SK-N-SH treated with all-trans-retinoic acid at 6 μM for 48 hours (cell line): ENCODE data around the gene ATR.

Source experiments
- ATAC-seq: fragments of 200-7000 bp; cut with Tn5 transposase; 3 replicates; pipeline ENCODE4 v1.9.1; 2020; ENCODE audit warnings: mild to moderate bottlenecking, moderate library complexity
- BACH2 ChIP-seq: fragments of 250-450 bp; sonication (Bioruptor Pico); IDR thresholded peaks from 2 replicates; pipeline ENCODE4 v1.9.0; 2021; ENCODE audit warnings: mild to moderate bottlenecking, borderline replicate concordance
- CSDC2 ChIP-seq: fragments of 250-450 bp; sonication (Bioruptor Pico); IDR thresholded peaks from 2 replicates; pipeline ENCODE4 v1.5.0; 2020; ENCODE audit warnings: mild to moderate bottlenecking, moderate library complexity
- GLIS3 ChIP-seq: fragments of 250-450 bp; sonication (Bioruptor Pico); IDR thresholded peaks from 2 replicates; pipeline ENCODE4 v1.5.0; 2020; ENCODE audit warnings: mild to moderate bottlenecking, moderate library complexity
- ISL1 ChIP-seq: fragments of 250-450 bp; sonication (Bioruptor Pico); IDR thresholded peaks from 2 replicates; pipeline ENCODE4 v2.1.2; 2022; ENCODE audit warnings: mild to moderate bottlenecking, moderate library complexity
- PPARA ChIP-seq: fragments of 250-450 bp; sonication (Bioruptor Pico); IDR thresholded peaks from 2 replicates; pipeline ENCODE4 v1.5.0; 2020; ENCODE audit warnings: mild to moderate bottlenecking, borderline replicate concordance
- RARB ChIP-seq: fragments of 250-450 bp; sonication (Bioruptor Pico); IDR thresholded peaks from 2 replicates; pipeline ENCODE4 v1.8.0; 2021; ENCODE audit warnings: mild to moderate bottlenecking, moderate library complexity
- SNAI2 ChIP-seq: fragments of 250-450 bp; sonication (Bioruptor Pico); IDR thresholded peaks from 2 replicates; pipeline ENCODE4 v1.5.0; 2020; ENCODE audit warnings: mild to moderate bottlenecking, moderate library complexity
- TCF4 ChIP-seq: fragments of 250-450 bp; sonication (Bioruptor Pico); IDR thresholded peaks from 2 replicates; pipeline ENCODE4 v1.8.0; 2021; ENCODE audit warnings: mild to moderate bottlenecking, moderate library complexity, borderline replicate concordance
- TOX ChIP-seq: fragments of 250-450 bp; sonication (Bioruptor Pico); IDR thresholded peaks from 2 replicates; pipeline ENCODE4 v1.8.0; 2021; ENCODE audit warnings: mild to moderate bottlenecking, moderate library complexity, borderline replicate concordance
- ZC3H10 ChIP-seq: fragments of 250-450 bp; sonication (Bioruptor Pico); IDR thresholded peaks from 2 replicates; pipeline ENCODE4 v1.5.1; 2021; ENCODE audit warnings: mild to moderate bottlenecking, moderate library complexity
- ZFP3 ChIP-seq: fragments of 250-450 bp; sonication (Bioruptor Pico); IDR thresholded peaks from 2 replicates; pipeline ENCODE4 v1.5.0; 2020; ENCODE audit warnings: mild to moderate bottlenecking, moderate library complexity
- ZFP30 ChIP-seq: fragments of 450-650 bp; formaldehyde crosslinking; IDR thresholded peaks from 2 replicates; pipeline ENCODE4 v1.5.0; 2022; ENCODE audit warnings: mild to moderate bottlenecking, moderate library complexity
- ZNF565 ChIP-seq: fragments of 450-650 bp; formaldehyde crosslinking; conservative IDR thresholded peaks from 2 replicates; pipeline ENCODE4 v1.5.0; 2020; ENCODE audit warnings: low read depth, mild to moderate bottlenecking, moderate library complexity
- ZNF70 ChIP-seq: fragments of 450-650 bp; formaldehyde crosslinking; IDR thresholded peaks from 2 replicates; pipeline ENCODE4 v1.5.0; 2020; ENCODE audit warnings: mild to moderate bottlenecking, moderate library complexity
- ZNF8 ChIP-seq: fragments of 450-650 bp; formaldehyde crosslinking; IDR thresholded peaks from 2 replicates; pipeline ENCODE4 v1.5.0; 2020; ENCODE audit warnings: mild to moderate bottlenecking, moderate library complexity
- TF ChIP-seq, protein P1 (sequence below): fragments of 250-450 bp; sonication (Bioruptor Pico); IDR thresholded peaks from 2 replicates; pipeline ENCODE4 v1.5.1; 2020; ENCODE audit warnings: low read depth, mild to moderate bottlenecking, moderate library complexity
- TF ChIP-seq, protein P2 (sequence below): fragments of 250-450 bp; sonication (Bioruptor Pico); IDR thresholded peaks from 2 replicates; pipeline ENCODE4 v1.8.0; 2020; ENCODE audit warnings: mild to moderate bottlenecking, moderate library complexity, borderline replicate concordance
- TF ChIP-seq, protein P3 (sequence below): fragments of 250-450 bp; sonication (Bioruptor Pico); IDR thresholded peaks from 2 replicates; pipeline ENCODE4 v1.8.0; 2021; ENCODE audit warnings: low read depth, mild to moderate bottlenecking, moderate library complexity, borderline replicate concordance
- TF ChIP-seq, protein P4 (sequence below): fragments of 250-450 bp; sonication (Bioruptor Pico); IDR thresholded peaks from 2 replicates; pipeline ENCODE4 v1.5.1; 2021; ENCODE audit warnings: mild to moderate bottlenecking, moderate library complexity
- TF ChIP-seq, protein P5 (sequence below): fragments of 250-450 bp; sonication (Bioruptor Pico); IDR thresholded peaks from 2 replicates; pipeline ENCODE4 v1.5.0; 2020; ENCODE audit warnings: mild to moderate bottlenecking, moderate library complexity

Gene ATR

DNA sequence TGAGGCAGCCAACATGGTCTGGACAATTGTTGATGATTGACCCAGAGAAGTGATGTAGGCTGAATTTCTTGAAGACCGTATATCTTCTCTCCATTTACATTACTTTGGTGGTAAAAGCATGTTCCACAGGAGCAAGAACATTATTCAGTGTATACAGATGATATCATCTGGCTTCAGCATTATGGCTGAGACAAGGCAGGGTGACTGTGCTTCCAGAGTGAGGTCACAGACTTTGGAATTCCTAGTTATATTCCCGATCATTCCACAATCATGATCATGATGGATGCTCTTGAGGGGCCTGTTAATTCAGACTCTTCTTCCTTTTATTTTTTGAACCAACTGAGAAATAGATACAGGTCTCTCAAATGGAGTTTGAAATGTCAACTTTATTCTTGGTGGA, 36.6 kb upstream of the ATR start:
- ATAC-seq, result no peak
- TF ChIP-seq, protein P1, sequence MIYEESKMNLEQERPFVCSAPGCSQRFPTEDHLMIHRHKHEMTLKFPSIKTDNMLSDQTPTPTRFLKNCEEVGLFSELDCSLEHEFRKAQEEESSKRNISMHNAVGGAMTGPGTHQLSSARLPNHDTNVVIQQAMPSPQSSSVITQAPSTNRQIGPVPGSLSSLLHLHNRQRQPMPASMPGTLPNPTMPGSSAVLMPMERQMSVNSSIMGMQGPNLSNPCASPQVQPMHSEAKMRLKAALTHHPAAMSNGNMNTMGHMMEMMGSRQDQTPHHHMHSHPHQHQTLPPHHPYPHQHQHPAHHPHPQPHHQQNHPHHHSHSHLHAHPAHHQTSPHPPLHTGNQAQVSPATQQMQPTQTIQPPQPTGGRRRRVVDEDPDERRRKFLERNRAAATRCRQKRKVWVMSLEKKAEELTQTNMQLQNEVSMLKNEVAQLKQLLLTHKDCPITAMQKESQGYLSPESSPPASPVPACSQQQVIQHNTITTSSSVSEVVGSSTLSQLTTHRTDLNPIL (CRISPR knock-in tag), result no peak
- TF ChIP-seq, protein P2, sequence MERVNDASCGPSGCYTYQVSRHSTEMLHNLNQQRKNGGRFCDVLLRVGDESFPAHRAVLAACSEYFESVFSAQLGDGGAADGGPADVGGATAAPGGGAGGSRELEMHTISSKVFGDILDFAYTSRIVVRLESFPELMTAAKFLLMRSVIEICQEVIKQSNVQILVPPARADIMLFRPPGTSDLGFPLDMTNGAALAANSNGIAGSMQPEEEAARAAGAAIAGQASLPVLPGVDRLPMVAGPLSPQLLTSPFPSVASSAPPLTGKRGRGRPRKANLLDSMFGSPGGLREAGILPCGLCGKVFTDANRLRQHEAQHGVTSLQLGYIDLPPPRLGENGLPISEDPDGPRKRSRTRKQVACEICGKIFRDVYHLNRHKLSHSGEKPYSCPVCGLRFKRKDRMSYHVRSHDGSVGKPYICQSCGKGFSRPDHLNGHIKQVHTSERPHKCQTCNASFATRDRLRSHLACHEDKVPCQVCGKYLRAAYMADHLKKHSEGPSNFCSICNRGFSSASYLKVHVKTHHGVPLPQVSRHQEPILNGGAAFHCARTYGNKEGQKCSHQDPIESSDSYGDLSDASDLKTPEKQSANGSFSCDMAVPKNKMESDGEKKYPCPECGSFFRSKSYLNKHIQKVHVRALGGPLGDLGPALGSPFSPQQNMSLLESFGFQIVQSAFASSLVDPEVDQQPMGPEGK (CRISPR knock-in tag), result no peak

DNA sequence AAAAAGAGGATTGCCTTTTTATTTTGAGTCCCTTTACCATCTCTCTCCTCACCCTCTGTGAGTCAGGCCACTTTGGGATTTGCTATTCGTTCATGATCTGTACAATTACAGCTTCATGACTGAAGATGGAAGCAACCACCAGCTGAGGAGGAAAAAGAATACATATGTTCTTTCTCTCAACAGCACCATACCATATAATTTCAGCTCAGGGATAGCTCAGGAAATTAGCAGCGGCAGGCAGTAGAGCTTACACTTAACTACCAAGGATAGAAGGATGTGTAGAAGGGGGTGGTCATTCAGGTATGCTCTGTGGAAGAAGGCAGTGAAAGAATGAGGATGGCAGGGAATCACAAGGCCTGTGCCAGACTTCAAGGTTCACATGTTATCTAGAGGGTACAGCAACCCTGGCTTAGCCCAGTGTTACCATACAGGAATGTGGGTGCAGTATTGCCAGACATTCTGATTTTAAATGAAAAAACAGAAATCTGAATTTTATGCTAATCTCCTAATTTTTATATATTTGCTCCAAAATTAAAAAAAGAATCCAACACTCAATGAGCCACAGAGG, 35.6 kb upstream of the ATR start:
- no peak for ATAC-seq
- TF ChIP-seq, protein P1 (CRISPR knock-in tag), result no peak
- TF ChIP-seq ZFP3, result no peak
- no peak for TF ChIP-seq SNAI2
- no peak for TF ChIP-seq CSDC2
- TF ChIP-seq ZNF565 (CRISPR knock-in tag), result no peak
- no peak for TF ChIP-seq ZFP30 (CRISPR knock-in tag)
- TF ChIP-seq ZC3H10 (CRISPR knock-in tag), result no peak

DNA sequence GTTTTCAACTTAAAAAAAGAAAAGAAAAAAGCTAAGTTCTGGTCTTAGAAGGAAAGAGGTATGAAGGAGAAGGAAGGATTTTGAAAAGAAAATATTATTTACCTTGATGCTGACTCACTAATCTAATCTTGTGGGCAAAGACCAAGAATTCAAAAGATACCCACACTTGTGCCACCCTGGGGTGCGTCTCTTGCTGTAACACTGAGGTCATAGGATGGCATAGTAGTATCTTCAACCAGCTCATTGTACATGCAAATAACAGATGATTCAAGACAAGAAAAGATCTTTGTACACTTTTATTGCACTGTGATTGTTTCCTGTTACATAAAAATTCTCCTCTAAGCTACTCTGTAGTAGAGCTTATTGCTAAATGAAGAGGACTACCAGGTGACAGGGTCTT, 35.0 kb upstream of the ATR start:
- ATAC-seq, result no peak

More for the DNA sequence above, 35.0 kb upstream of the ATR start:
- TF ChIP-seq ISL1 (CRISPR knock-in tag) (no peak), CSDC2 (no peak), ZNF565 (CRISPR knock-in tag) (no peak), GLIS3 (no peak), PPARA (CRISPR knock-in tag) (no peak), BACH2 (no peak), ZFP3 (no peak), ZFP30 (CRISPR knock-in tag) (no peak), ZNF8 (CRISPR knock-in tag) (no peak), RARB (CRISPR knock-in tag) (no peak), TCF4 (no peak), ZNF70 (CRISPR knock-in tag) (no peak), TOX (CRISPR knock-in tag) (no peak)
- TF ChIP-seq, protein P3, sequence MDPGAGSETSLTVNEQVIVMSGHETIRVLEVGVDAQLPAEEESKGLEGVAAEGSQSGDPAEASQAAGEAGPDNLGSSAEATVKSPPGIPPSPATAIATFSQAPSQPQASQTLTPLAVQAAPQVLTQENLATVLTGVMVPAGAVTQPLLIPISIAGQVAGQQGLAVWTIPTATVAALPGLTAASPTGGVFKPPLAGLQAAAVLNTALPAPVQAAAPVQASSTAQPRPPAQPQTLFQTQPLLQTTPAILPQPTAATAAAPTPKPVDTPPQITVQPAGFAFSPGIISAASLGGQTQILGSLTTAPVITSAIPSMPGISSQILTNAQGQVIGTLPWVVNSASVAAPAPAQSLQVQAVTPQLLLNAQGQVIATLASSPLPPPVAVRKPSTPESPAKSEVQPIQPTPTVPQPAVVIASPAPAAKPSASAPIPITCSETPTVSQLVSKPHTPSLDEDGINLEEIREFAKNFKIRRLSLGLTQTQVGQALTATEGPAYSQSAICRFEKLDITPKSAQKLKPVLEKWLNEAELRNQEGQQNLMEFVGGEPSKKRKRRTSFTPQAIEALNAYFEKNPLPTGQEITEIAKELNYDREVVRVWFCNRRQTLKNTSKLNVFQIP (CRISPR knock-in tag), result no peak
- TF ChIP-seq, protein P4, sequence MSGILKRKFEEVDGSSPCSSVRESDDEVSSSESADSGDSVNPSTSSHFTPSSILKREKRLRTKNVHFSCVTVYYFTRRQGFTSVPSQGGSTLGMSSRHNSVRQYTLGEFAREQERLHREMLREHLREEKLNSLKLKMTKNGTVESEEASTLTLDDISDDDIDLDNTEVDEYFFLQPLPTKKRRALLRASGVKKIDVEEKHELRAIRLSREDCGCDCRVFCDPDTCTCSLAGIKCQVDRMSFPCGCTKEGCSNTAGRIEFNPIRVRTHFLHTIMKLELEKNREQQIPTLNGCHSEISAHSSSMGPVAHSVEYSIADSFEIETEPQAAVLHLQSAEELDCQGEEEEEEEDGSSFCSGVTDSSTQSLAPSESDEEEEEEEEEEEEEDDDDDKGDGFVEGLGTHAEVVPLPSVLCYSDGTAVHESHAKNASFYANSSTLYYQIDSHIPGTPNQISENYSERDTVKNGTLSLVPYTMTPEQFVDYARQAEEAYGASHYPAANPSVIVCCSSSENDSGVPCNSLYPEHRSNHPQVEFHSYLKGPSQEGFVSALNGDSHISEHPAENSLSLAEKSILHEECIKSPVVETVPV (CRISPR knock-in tag), result no peak
- TF ChIP-seq, protein P1 (CRISPR knock-in tag), result no peak
- TF ChIP-seq, protein P5, sequence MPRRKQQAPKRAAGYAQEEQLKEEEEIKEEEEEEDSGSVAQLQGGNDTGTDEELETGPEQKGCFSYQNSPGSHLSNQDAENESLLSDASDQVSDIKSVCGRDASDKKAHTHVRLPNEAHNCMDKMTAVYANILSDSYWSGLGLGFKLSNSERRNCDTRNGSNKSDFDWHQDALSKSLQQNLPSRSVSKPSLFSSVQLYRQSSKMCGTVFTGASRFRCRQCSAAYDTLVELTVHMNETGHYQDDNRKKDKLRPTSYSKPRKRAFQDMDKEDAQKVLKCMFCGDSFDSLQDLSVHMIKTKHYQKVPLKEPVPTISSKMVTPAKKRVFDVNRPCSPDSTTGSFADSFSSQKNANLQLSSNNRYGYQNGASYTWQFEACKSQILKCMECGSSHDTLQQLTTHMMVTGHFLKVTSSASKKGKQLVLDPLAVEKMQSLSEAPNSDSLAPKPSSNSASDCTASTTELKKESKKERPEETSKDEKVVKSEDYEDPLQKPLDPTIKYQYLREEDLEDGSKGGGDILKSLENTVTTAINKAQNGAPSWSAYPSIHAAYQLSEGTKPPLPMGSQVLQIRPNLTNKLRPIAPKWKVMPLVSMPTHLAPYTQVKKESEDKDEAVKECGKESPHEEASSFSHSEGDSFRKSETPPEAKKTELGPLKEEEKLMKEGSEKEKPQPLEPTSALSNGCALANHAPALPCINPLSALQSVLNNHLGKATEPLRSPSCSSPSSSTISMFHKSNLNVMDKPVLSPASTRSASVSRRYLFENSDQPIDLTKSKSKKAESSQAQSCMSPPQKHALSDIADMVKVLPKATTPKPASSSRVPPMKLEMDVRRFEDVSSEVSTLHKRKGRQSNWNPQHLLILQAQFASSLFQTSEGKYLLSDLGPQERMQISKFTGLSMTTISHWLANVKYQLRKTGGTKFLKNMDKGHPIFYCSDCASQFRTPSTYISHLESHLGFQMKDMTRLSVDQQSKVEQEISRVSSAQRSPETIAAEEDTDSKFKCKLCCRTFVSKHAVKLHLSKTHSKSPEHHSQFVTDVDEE (CRISPR knock-in tag), result no peak
